HG02970 (cell line): ENCODE measurements around the gene SP140.

Experiments
- ATAC-seq: cut with Tn5 transposase; IDR thresholded peaks from one replicate; pipeline ENCODE4 v1.9.1; 2021; ENCODE audit warnings: mild to moderate bottlenecking, moderate library complexity, moderate number of reproducible peaks; ENCODE audit not compliant: unreplicated experiment, low FRiP score

The SP140 gene

GRCh38 chr2:230347659-230348305 is 122.2 kb downstream of the SP140 start:
- no peak for ATAC-seq

GRCh38 chr2:230348787-230349186 is 123.3 kb downstream of the SP140 start:
- no peak for ATAC-seq

- no peak for ATAC-seq
Measured at GRCh38 chr2:230356084-230356483, 130.5 kb downstream of the SP140 start.

- ATAC-seq: no peak
Measured at GRCh38 chr2:230358305-230358704, 132.8 kb downstream of the SP140 start.

GRCh38 chr2:230360028-230360427 is 134.5 kb downstream of the SP140 start:
- ATAC-seq: no peak

- ATAC-seq: no peak
Measured at GRCh38 chr2:230362030-230362691, 136.6 kb downstream of the SP140 start.
